ENCODE measurements around the gene GPRIN3.

The GPRIN3 gene

GRCh38 chr4:89288430-89288829 is 19.2 kb downstream of the GPRIN3 start:
- H3K27me3 Mint-ChIP-seq = no peaks in the 10 kb centered on the region
- peak overlapping the region; percentile 83 for H3K27ac Mint-ChIP-seq
- H3K36me3 Mint-ChIP-seq = peaks cover 2% of the 10 kb centered on the region
- H3K4me1 Mint-ChIP-seq = peaks cover 93% of the 10 kb centered on the region
- no peaks in the 10 kb centered on the region for H3K9me3 Mint-ChIP-seq
- peak overlapping the region; percentile 11 for H3K4me3 Mint-ChIP-seq

GRCh38 chr4:89287945-89288344 is 19.7 kb downstream of the GPRIN3 start:
- Mint-ChIP-seq H3K4me1 (peaks cover 93% of the 10 kb centered on the region), H3K27ac (no peak overlapping the region), H3K4me3 (no peak overlapping the region), H3K36me3 (peaks cover 2% of the 10 kb centered on the region), H3K27me3 (no peaks in the 10 kb centered on the region), H3K9me3 (no peaks in the 10 kb centered on the region)

DNA sequence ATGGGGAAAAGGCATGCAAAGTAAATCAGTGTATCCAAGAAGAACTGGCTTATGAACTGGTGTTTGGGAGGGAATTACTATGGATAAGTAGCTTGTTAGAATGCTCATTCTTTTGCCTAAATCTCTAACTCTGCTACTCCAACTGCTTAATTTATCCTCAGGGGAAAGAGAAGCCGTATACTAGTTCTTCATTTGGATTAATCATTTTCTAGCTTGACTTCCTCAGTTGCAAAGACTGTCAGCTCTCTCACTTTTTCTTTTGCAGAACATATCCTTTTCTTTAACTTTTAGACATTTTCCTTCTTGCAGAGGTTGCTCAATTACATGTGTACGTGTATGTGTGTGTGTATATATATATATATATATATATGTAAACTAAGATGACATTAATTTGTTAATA is 21.9 kb downstream of the GPRIN3 start:
- no peaks in the 10 kb centered on the region for H3K9me3 Mint-ChIP-seq
- H3K4me1 Mint-ChIP-seq = peaks cover 88% of the 10 kb centered on the region
- peak overlapping the region; percentile 19 for H3K4me3 Mint-ChIP-seq
- peak overlapping the region; percentile 69 for H3K27ac Mint-ChIP-seq
- peaks cover 4% of the 10 kb centered on the region for H3K36me3 Mint-ChIP-seq
- H3K27me3 Mint-ChIP-seq = no peaks in the 10 kb centered on the region

DNA sequence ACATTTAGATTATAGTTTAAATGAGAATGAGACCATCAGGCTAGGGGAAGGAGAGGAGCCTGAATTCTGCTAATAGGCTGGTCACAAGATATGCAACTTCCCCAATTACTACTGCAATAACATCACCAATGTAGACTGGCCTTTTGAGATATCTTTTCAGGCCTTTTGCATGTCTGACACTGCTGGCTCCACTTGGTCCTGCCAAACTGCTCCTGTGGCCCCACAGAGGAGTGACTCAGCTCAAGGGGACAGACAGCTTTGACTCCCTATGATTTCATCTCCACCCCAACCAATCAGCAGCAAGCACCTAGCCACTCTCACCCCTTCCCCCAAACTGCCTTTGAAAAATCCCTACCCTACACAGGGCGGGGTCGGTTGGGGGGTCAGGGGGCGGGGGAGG is 22.8 kb downstream of the GPRIN3 start:
- Mint-ChIP-seq H3K9me3 (no peaks in the 10 kb centered on the region), H3K4me3 (no peak overlapping the region), H3K27ac (peak overlapping the region; percentile 18), H3K36me3 (peaks cover 4% of the 10 kb centered on the region), H3K4me1 (peaks cover 79% of the 10 kb centered on the region), H3K27me3 (no peaks in the 10 kb centered on the region)

DNA sequence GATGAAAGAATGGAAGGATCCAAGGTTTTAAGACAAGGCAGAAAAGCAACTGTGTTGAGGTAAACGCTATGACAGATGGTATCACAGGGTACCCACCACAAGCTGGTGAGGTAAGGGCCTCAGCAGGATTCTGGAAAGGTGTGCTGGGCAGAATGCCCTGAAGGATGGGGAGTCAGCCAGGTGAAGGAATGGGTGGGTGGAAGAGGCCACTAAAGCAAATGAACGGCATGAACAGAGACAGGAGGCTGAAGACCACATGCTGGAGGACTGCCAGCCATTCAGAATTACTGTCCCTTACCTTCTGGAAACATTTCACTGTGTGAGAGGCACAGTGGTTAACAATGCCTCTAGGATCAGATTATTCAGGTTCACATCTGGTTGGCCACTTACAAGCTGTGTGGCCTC is 23.6 kb downstream of the GPRIN3 start:
- peaks cover 71% of the 10 kb centered on the region for H3K4me1 Mint-ChIP-seq
- peak overlapping the region; percentile 87 for H3K27ac Mint-ChIP-seq
- peaks cover 4% of the 10 kb centered on the region for H3K36me3 Mint-ChIP-seq
- peak overlapping the region; percentile 6 for H3K4me3 Mint-ChIP-seq
- H3K9me3 Mint-ChIP-seq = no peaks in the 10 kb centered on the region
- no peaks in the 10 kb centered on the region for H3K27me3 Mint-ChIP-seq

DNA sequence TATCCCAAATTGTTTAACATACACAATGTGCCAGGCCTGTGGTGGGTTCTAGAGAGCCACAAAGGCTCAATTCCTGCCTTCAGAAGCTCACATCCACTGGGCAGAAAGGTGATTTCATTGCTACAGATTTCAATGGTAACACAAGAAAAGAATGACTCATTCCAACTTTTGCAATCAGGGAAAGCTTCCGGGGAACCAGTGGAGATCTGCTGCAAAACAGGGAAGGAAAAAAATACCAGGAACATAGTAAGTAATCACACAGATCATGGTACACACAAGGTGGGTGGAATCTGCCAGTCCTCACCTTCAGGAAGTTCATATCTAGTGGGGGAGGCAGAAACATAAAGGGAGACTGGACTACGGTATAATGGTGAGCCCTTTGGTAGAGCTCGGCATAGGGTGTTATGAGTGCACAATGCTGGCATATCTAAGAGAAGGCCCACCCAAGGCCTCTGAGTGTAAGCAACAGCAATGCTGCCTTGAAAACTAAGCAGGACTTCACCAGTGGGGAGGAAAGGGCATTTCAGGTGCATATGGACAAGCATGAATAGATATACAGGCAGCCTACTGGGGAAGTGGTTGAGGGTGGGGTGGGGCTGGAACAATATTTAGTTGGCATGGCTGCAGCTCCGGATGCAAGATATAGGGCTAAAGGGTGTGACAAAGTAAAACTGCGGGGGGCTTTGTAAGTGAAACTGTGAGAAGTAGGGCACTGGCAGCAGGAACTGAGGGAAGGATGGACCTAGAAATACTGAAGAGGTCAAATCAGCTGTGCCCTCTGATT is 24.2 kb downstream of the GPRIN3 start:
- H3K4me1 Mint-ChIP-seq = peaks cover 65% of the 10 kb centered on the region
- H3K27ac Mint-ChIP-seq = peak overlapping the region; percentile 87
- H3K36me3 Mint-ChIP-seq = peaks cover 5% of the 10 kb centered on the region

DNA sequence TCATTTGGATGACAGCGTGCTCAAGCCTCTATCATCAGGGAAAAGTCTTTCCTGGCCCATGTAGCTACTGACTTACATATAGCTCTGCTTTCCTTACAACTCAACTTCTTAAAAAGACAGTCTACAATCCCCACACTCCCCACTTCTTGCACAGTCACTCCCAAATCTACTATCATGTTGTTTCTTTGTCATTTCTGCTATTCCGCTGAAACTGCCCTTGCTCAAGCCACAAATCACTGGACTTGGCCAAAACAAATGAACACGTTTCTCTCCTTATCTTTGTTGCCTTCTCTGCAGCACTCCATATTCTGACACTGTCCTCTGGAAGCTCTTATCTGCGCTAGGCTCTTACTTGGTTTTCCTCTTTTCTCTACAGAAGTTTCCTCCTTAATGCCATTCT is 28.2 kb downstream of the GPRIN3 start:
- Mint-ChIP-seq H3K9me3 (no peaks in the 10 kb centered on the region), H3K4me3 (no peak overlapping the region), H3K36me3 (peaks cover 11% of the 10 kb centered on the region), H3K27ac (no peak overlapping the region), H3K4me1 (peaks cover 53% of the 10 kb centered on the region), H3K27me3 (no peaks in the 10 kb centered on the region)

More for the DNA sequence above, 24.2 kb downstream of the GPRIN3 start:
- H3K9me3 Mint-ChIP-seq = no peaks in the 10 kb centered on the region
- H3K4me3 Mint-ChIP-seq = peak overlapping the region; percentile 6
- no peaks in the 10 kb centered on the region for H3K27me3 Mint-ChIP-seq

DNA sequence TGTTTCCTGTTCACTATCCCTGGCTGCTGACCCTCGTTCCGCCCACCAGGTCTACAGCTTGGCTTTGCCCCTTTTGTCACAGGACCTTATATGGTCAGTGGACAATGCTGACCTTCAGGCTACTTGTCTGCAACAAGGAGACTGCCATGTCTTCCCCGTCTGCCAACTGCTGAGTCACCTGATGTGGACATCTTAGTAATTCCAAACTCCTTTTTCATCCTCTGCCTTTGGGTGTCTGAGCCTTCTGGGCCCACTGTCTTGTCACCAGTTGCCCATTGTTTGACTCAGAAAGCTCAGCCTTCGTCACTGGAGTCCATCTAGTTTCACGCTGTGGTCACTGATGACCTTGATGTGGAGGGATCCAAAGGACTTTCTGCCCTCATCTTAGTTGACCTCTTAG is 30.2 kb downstream of the GPRIN3 start:
- H3K4me1 Mint-ChIP-seq = peaks cover 53% of the 10 kb centered on the region
- H3K27ac Mint-ChIP-seq = no peak overlapping the region
- peaks cover 12% of the 10 kb centered on the region for H3K36me3 Mint-ChIP-seq
- no peaks in the 10 kb centered on the region for H3K9me3 Mint-ChIP-seq
- H3K4me3 Mint-ChIP-seq = no peak overlapping the region
- H3K27me3 Mint-ChIP-seq = no peaks in the 10 kb centered on the region

- Mint-ChIP-seq H3K4me1 (peaks cover 53% of the 10 kb centered on the region), H3K4me3 (no peak overlapping the region)
These were observed 31.3 kb downstream of the GPRIN3 start for GRCh38 chr4:89276296-89276695.

GRCh38 chr4:89275587-89275986 is 32.0 kb downstream of the GPRIN3 start:
- H3K4me1 Mint-ChIP-seq = peaks cover 59% of the 10 kb centered on the region
- no peak overlapping the region for H3K27ac Mint-ChIP-seq
- H3K9me3 Mint-ChIP-seq = no peaks in the 10 kb centered on the region
- H3K4me3 Mint-ChIP-seq = no peak overlapping the region
- peaks cover 13% of the 10 kb centered on the region for H3K36me3 Mint-ChIP-seq
- H3K27me3 Mint-ChIP-seq = no peaks in the 10 kb centered on the region

More at GRCh38 chr4:89276296-89276695, 31.3 kb downstream of the GPRIN3 start:
- Mint-ChIP-seq H3K9me3 (no peaks in the 10 kb centered on the region), H3K36me3 (peaks cover 11% of the 10 kb centered on the region), H3K27me3 (no peaks in the 10 kb centered on the region), H3K27ac (no peak overlapping the region)

GRCh38 chr4:89273741-89274141 is 33.9 kb downstream of the GPRIN3 start:
- peaks cover 77% of the 10 kb centered on the region for H3K4me1 Mint-ChIP-seq

DNA sequence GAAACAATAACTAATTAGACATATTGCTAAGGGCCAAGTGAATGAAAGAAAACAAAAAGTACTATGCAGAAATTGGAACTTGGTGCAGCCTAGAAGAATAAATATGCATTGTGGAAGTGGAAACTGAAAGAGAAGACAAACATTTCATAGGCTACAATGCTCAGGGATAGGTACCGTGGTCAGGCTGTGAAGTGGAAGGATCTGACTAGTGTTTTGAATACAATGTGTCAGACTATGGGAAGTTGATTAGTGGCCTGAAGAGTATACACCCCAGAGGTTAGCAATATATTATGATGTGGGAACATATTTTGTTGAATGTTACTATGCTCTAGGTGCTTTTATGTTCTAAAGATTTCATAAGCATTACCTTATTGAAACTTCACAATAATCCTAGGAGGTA is 36.8 kb downstream of the GPRIN3 start:
- Mint-ChIP-seq H3K4me1 (peaks cover 86% of the 10 kb centered on the region), H3K27me3 (no peaks in the 10 kb centered on the region), H3K9me3 (no peaks in the 10 kb centered on the region), H3K4me3 (peak overlapping the region; percentile 17), H3K27ac (peak overlapping the region; percentile 53), H3K36me3 (peaks cover 11% of the 10 kb centered on the region)

More at GRCh38 chr4:89273741-89274141, 33.9 kb downstream of the GPRIN3 start:
- Mint-ChIP-seq H3K27ac (no peak overlapping the region), H3K9me3 (no peaks in the 10 kb centered on the region), H3K27me3 (no peaks in the 10 kb centered on the region), H3K4me3 (no peak overlapping the region), H3K36me3 (peaks cover 17% of the 10 kb centered on the region)

DNA sequence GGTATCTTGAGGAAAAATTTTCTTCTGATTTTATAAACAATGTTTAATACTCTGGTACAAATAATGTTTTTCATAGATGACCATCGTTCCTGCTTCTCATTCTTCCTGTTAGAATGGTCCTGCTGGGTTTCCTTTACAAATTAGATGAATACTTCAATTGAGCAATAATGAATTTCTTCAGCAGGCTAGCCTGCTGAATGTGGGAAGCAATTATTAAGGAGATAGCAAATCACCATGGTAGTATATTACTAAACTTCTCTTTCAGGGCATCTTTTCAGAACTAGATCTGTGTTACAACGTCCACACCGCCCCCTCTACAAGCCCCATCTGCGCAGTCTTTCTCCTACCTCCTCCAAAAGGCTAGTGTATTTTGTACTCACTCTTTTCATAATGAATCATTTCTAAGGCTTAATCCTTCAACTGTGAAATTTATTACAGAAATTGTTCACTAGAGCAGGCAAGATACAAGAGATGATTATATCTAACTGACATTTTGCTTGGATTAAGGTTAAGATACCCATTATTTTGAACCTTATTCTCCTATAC is 38.4 kb downstream of the GPRIN3 start:
- H3K9me3 Mint-ChIP-seq = no peaks in the 10 kb centered on the region
- H3K4me1 Mint-ChIP-seq = peaks cover 82% of the 10 kb centered on the region
- no peaks in the 10 kb centered on the region for H3K27me3 Mint-ChIP-seq
- peaks cover 16% of the 10 kb centered on the region for H3K36me3 Mint-ChIP-seq
- H3K4me3 Mint-ChIP-seq = no peak overlapping the region
- peak overlapping the region; percentile 32 for H3K27ac Mint-ChIP-seq

GRCh38 chr4:89268679-89269078 is 38.9 kb downstream of the GPRIN3 start:
- H3K27ac Mint-ChIP-seq = peak overlapping the region; percentile 37
- no peaks in the 10 kb centered on the region for H3K9me3 Mint-ChIP-seq
- no peak overlapping the region for H3K4me3 Mint-ChIP-seq
- H3K36me3 Mint-ChIP-seq = peaks cover 19% of the 10 kb centered on the region
- no peaks in the 10 kb centered on the region for H3K27me3 Mint-ChIP-seq
- peaks cover 82% of the 10 kb centered on the region for H3K4me1 Mint-ChIP-seq

DNA sequence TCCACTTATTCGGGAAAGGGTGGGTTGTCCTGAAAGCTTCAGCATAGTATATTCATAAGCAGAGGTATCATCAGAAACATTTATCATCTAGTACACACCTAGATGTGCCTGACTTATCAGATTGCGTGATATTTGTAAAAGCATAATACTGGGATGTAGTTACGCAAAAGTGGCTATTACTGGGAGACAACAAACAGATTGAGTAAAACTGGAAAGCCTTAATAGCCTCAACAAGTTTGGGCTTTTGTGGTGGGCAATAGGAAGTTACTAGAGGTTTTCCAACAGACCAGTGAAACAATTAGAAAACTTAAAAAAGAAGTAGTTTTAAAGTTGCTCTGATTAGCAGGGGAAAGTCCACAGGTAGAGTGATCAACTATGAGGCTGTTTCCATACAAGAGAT is 39.8 kb downstream of the GPRIN3 start:
- Mint-ChIP-seq H3K27me3 (no peaks in the 10 kb centered on the region), H3K4me3 (no peak overlapping the region), H3K36me3 (peaks cover 20% of the 10 kb centered on the region), H3K9me3 (no peaks in the 10 kb centered on the region), H3K27ac (peak overlapping the region; percentile 26), H3K4me1 (peaks cover 86% of the 10 kb centered on the region)

- Mint-ChIP-seq H3K4me1 (peaks cover 85% of the 10 kb centered on the region), H3K36me3 (peaks cover 18% of the 10 kb centered on the region), H3K9me3 (no peaks in the 10 kb centered on the region), H3K27me3 (no peaks in the 10 kb centered on the region), H3K4me3 (no peak overlapping the region), H3K27ac (peak overlapping the region; percentile 26)
These were observed 40.2 kb downstream of the GPRIN3 start for GRCh38 chr4:89267392-89267791.

All from activated naive CD4-positive, alpha-beta T cell treated with anti-CD3 and anti-CD28 coated beads, Interleukin-2, amount 50 U/mL, for 24 hours (primary cell).